Lung (tissue), 16 donors: Measurements from ENCODE around the gene LHPP. TPM values are rescaled to one million over a fixed set of nuclear protein-coding genes. Genes with fewer than 3 reads are reported as not detected.

Source experiments
- ATAC-seq: fragments of 200-7000 bp; cut with Tn5 transposase; one replicate; pipeline ENCODE4 v1.9.1; 2020; ENCODE audit warnings: moderate number of reproducible peaks; ENCODE audit not compliant: insufficient read depth, low FRiP score
- DNase-seq, 3 donors: peaks; one replicate each; pipeline ENCODE4 v3.0.0-alpha.2; 2013 to 2017
- H3K27ac ChIP-seq, 2 donors: one replicate each; pipeline ENCODE4 v1.5.1; 2013; ENCODE audit warnings: mild to moderate bottlenecking in 2 of 2, moderate library complexity in 2 of 2, control low read depth in 1 of 2, inconsistent platforms in 1 of 2, low read depth in 1 of 2, low read length in 1 of 2
- H3K27me3 ChIP-seq, 3 donors: one replicate each; pipeline ENCODE4 v1.5.1; 2013; ENCODE audit warnings: low read length in 2 of 3; ENCODE audit not compliant: control insufficient read depth in 3 of 3, insufficient read depth in 3 of 3
- H3K36me3 ChIP-seq, 4 donors: one replicate each; pipeline ENCODE4 v1.5.1; 2013; ENCODE audit warnings: low read length in 4 of 4, mild to moderate bottlenecking in 1 of 4, moderate library complexity in 1 of 4; ENCODE audit not compliant: control insufficient read depth in 4 of 4, insufficient read depth in 4 of 4
- H3K4me1 ChIP-seq, 5 donors: one replicate each; pipeline ENCODE4 v1.5.1; 2013; ENCODE audit warnings: low read length in 5 of 5, mild to moderate bottlenecking in 2 of 5, moderate library complexity in 1 of 5; ENCODE audit not compliant: control insufficient read depth in 5 of 5, insufficient read depth in 5 of 5
- H3K4me3 ChIP-seq: one replicate; pipeline ENCODE4 v1.5.1; 2013; ENCODE audit warnings: mild to moderate bottlenecking, control low read depth, moderate library complexity
- H3K9ac ChIP-seq, 2 donors: one replicate each; pipeline ENCODE4 v1.5.1; 2013; ENCODE audit warnings: low read length in 2 of 2, control low read depth in 1 of 2; ENCODE audit not compliant: insufficient read depth in 1 of 2
- H3K9me3 ChIP-seq, 4 donors: one replicate each; pipeline ENCODE4 v1.5.1; 2013; ENCODE audit warnings: low read length in 3 of 4, mild to moderate bottlenecking in 1 of 4, moderate library complexity in 1 of 4; ENCODE audit not compliant: control insufficient read depth in 4 of 4, insufficient read depth in 3 of 4
- CTCF ChIP-seq: IDR thresholded peaks from 2 replicates; pipeline ENCODE4 v1.5.1; 2012; ENCODE audit warnings: mild to moderate bottlenecking; ENCODE audit errors: control extremely low read depth, extremely low read depth
- WGBS, 2 donors: extraction: QIAGEN DNeasy Blood & Tissue Kit; methylation state at CpG; one replicate each; pipeline ENCODE4 v1.1.7; 2013; 5-methylcytosine and 5-hydroxymethylcytosine counted together
- long read RNA-seq, 5 donors: transcript quantifications; one replicate each; lab custom pipeline, GENCODE V29; 2026
- polyA plus RNA-seq, 2 donors: library from polyadenylated mRNA; stranded (reverse); fragments of 200-250 nt; gene quantifications; one replicate each; pipeline ENCODE4 v1.2.1, GENCODE V29; 2013
- total RNA-seq, 2 donors: library from RNA; depleted of rRNA in 1 of 2; stranded (reverse); fragments of >200 nt in 1 of 2; gene quantifications; one replicate each; pipeline ENCODE4 v1.2.1, GENCODE V29; 2014 to 2021
- donor health status: control.
- donor health status: control.
- donor health status: Bipolar disorder and iron deficiency.
- donor health status: healthy.
- donor health status: DM: yes; HTN: yes; CAD: no.

LHPP gene
- total RNA-seq (10 to 100 TPM in 1 of 2 donors, 1 to 10 TPM in 1; 7.1 to 17.8 TPM), polyA plus RNA-seq (10 to 100 TPM; 11.9 to 18.6 TPM)
- long read RNA-seq, donor 1, transcript LHPP-202 (7 exons, 1,622 nt) = major isoform, 6 of 7 reads
- long read RNA-seq, donor 1, partial matches to known transcripts = 0 of 7 reads
- long read RNA-seq, donor 1, other reads (novel, unspliced or antisense) = 0 of 7 reads
- long read RNA-seq, donor 2 = 0 reads
- long read RNA-seq, donor 3, partial matches to known transcripts = 0 of 3 reads
- long read RNA-seq, donor 3, other reads (novel, unspliced or antisense) = 0 of 3 reads
- long read RNA-seq, donor 4, partial matches to known transcripts = 0 of 3 reads
- long read RNA-seq, donor 4, other reads (novel, unspliced or antisense) = 0 of 3 reads
- long read RNA-seq, donor 5, transcript LHPP-202 (7 exons, 1,622 nt) = major isoform, 5 of 5 reads
- long read RNA-seq, donor 5, partial matches to known transcripts = 0 of 5 reads
- long read RNA-seq, donor 5, other reads (novel, unspliced or antisense) = 0 of 5 reads

GRCh38 chr10:124461642-124462347, at the start of gene LHPP:
TSS of gene LHPP (plus strand) at chr10:124461823. CDS start at chr10:124461863, 40 bp downstream.
- peak; percentile 98 for ATAC-seq
- Histone ChIP-seq H3K9me3 (no peaks in the 10 kb centered on the region), H3K27me3 (peaks cover 0 to 3% (median under 1%) of the 10 kb centered on the region in 3 donors), H3K4me3 (peak within 1 kb of the TSS; percentile 96), H3K27ac (peak within 1 kb of the TSS; percentile 88 to 94), H3K4me1 (peaks cover 0 to 6% (median 2%) of the 10 kb centered on the region in 5 donors), H3K9ac (peak within 1 kb of the TSS in 1 of 2 donors; percentile 55), H3K36me3 (no peaks in the 10 kb centered on the region)
- WGBS, 2 donors = 1% methylated on average over 79 to 81 of the region's 81 CpGs
- TF ChIP-seq CTCF = no peak
- peak; percentile 83 to 86 (median 85) for DNase-seq

GRCh38 chr10:124414076-124414475, 47.5 kb upstream of the LHPP start:
- no peak for TF ChIP-seq CTCF
- H3K4me3 ChIP-seq = no peak overlapping the region
- peaks cover 0 to 28% (median 8%) of the 10 kb centered on the region in 5 donors for H3K4me1 ChIP-seq
- WGBS, 2 donors = 37 to 61% methylated on average over 4 of the region's 4 CpGs
- no peaks in the 10 kb centered on the region for H3K9me3 ChIP-seq
- H3K27ac ChIP-seq = no peak overlapping the region
- peak in 2 of 3 donors; percentile 86 to 89 for DNase-seq
- H3K9ac ChIP-seq = no peak overlapping the region
- no peak for ATAC-seq
- H3K27me3 ChIP-seq = no peaks in the 10 kb centered on the region
- peaks cover 3 to 18% (median 5%) of the 10 kb centered on the region in 4 donors for H3K36me3 ChIP-seq

- Histone ChIP-seq H3K9me3 (no peaks in the 10 kb centered on the region), H3K27ac (no peak overlapping the region), H3K4me3 (no peak overlapping the region), H3K36me3 (peaks cover 3 to 14% (median 3%) of the 10 kb centered on the region in 4 donors), H3K27me3 (no peaks in the 10 kb centered on the region), H3K4me1 (peaks cover 0 to 31% (median 8%) of the 10 kb centered on the region in 5 donors), H3K9ac (no peak overlapping the region)
- TF ChIP-seq CTCF = no peak
- WGBS, 2 donors = 82 to 94% methylated on average over 2 of the region's 2 CpGs
- ATAC-seq (no peak), DNase-seq (no peak)
Measured at GRCh38 chr10:124415210-124415609, 46.4 kb upstream of the LHPP start.
